Neural cell (in vitro differentiated cells): ENCODE data around the gene CDK3. TPM values are rescaled to one million over a fixed set of nuclear protein-coding genes. Genes with fewer than 3 reads are reported as not detected.

Experiments used
- H2AFZ ChIP-seq: fragments of 200-600, 300-800 bp; sonication (generic), shearing (Covaris generic); 2 replicates; pipeline ENCODE4 v1.6.0; 2014; ENCODE audit warnings: low read depth, mild to moderate bottlenecking, antibody characterized with exemption, low read length, moderate library complexity
- H3F3A ChIP-seq: fragments of 200-600 bp; shearing (Covaris generic); 2 replicates; pipeline ENCODE4 v1.6.1; 2016; ENCODE audit warnings: mild to moderate bottlenecking, moderate library complexity, mixed read lengths, antibody characterized with exemption, low read length; ENCODE audit not compliant: insufficient read depth, poor library complexity, severe bottlenecking
- H3K27ac ChIP-seq: fragments of 200-600, 300-800 bp; sonication (generic), shearing (Covaris generic); 2 replicates; pipeline ENCODE4 v1.5.1; 2014; ENCODE audit warnings: mild to moderate bottlenecking, low read length, moderate library complexity
- H3K27me3 ChIP-seq: fragments of 300-800, 200-600 bp; sonication (generic), shearing (Covaris generic); 2 replicates; pipeline ENCODE4 v1.6.0; 2014; ENCODE audit warnings: mild to moderate bottlenecking, low read depth, low read length, moderate library complexity; ENCODE audit not compliant: insufficient read depth
- H3K36me3 ChIP-seq: fragments of 300-800, 200-600 bp; sonication (generic), shearing (Covaris generic); 2 replicates; pipeline ENCODE4 v1.5.1; 2014; ENCODE audit warnings: mild to moderate bottlenecking, antibody characterized with exemption, low read length, moderate library complexity; ENCODE audit not compliant: insufficient read depth
- H3K4me2 ChIP-seq: fragments of 300-800, 200-600 bp; sonication (generic), shearing (Covaris generic); 2 replicates; pipeline ENCODE4 v1.6.0; 2014; ENCODE audit warnings: mild to moderate bottlenecking, low read length
- H3K4me3 ChIP-seq: fragments of 300-800, 200-600 bp; sonication (generic), shearing (Covaris generic); 2 replicates; pipeline ENCODE4 v1.5.1; 2014; ENCODE audit warnings: mild to moderate bottlenecking, low read length, moderate library complexity
- H3K79me2 ChIP-seq: fragments of 200-600 bp; shearing (Covaris generic); replicated peaks from 2 replicates; pipeline ENCODE4 v1.6.0; 2014; ENCODE audit warnings: mild to moderate bottlenecking, low read length, moderate library complexity; ENCODE audit not compliant: insufficient read depth
- H3K9ac ChIP-seq: fragments of 300-800, 200-600 bp; sonication (generic), shearing (Covaris generic); 2 replicates; pipeline ENCODE4 v1.6.1; 2016; ENCODE audit warnings: mild to moderate bottlenecking, low read length, mixed read lengths
- H3K9me2 ChIP-seq: fragments of 200-600 bp; shearing (Covaris generic); 2 replicates; pipeline ENCODE4 v1.6.1; 2016; ENCODE audit warnings: mild to moderate bottlenecking, low read length, mixed read lengths; ENCODE audit not compliant: insufficient read depth
- H3K9me3 ChIP-seq: fragments of 200-600, 300-800 bp; sonication (generic), shearing (Covaris generic); 2 replicates; pipeline ENCODE4 v1.6.1; 2016; ENCODE audit warnings: mild to moderate bottlenecking, mixed run types, low read length, moderate library complexity, mixed read lengths
- H4K20me1 ChIP-seq: fragments of 200-600 bp; shearing (Covaris generic); 2 replicates; pipeline ENCODE4 v1.6.1; 2016; ENCODE audit warnings: mild to moderate bottlenecking, mixed run types; ENCODE audit not compliant: insufficient read depth
- CTCF ChIP-seq: fragments of 450-650 bp; IDR thresholded peaks from 2 replicates; pipeline ENCODE4 v1.5.1; 2014; ENCODE audit warnings: antibody characterized with exemption, mild to moderate bottlenecking, moderate library complexity; ENCODE audit not compliant: poor library complexity, severe bottlenecking
- EP300 ChIP-seq: fragments of 450-650 bp; conservative IDR thresholded peaks from 2 replicates; pipeline ENCODE4 v1.6.1; 2014; ENCODE audit warnings: antibody characterized with exemption, mild to moderate bottlenecking, moderate library complexity; ENCODE audit not compliant: poor library complexity, severe bottlenecking
- EZH2 ChIP-seq: fragments of 200-600, 300-800 bp; shearing (Covaris generic), sonication (generic); IDR thresholded peaks from 2 replicates; pipeline ENCODE4 v1.6.1; 2014; ENCODE audit warnings: antibody characterized with exemption, low read length, borderline replicate concordance, mild to moderate bottlenecking; ENCODE audit not compliant: insufficient read depth, poor library complexity, severe bottlenecking
- MXI1 ChIP-seq: fragments of 450-650 bp; conservative IDR thresholded peaks from 2 replicates; pipeline ENCODE4 v1.6.1; 2014; ENCODE audit warnings: antibody characterized with exemption, mild to moderate bottlenecking; ENCODE audit not compliant: poor library complexity, severe bottlenecking
- POLR2AphosphoS5 ChIP-seq: IDR thresholded peaks from 2 replicates; pipeline ENCODE4 v1.6.1; 2012
- RAD21 ChIP-seq: fragments of 450-650 bp; conservative IDR thresholded peaks from 2 replicates; pipeline ENCODE4 v1.6.1; 2014; ENCODE audit warnings: antibody characterized with exemption, mild to moderate bottlenecking, moderate library complexity
- REST ChIP-seq: IDR thresholded peaks from 2 replicates; pipeline ENCODE4 v1.6.1; 2012; ENCODE audit warnings: borderline replicate concordance
- SMC3 ChIP-seq: fragments of 450-650 bp; conservative IDR thresholded peaks from 2 replicates; pipeline ENCODE4 v1.6.1; 2014; ENCODE audit warnings: antibody characterized with exemption, mild to moderate bottlenecking, moderate library complexity; ENCODE audit not compliant: poor library complexity
- TAF1 ChIP-seq: IDR thresholded peaks from 2 replicates; pipeline ENCODE4 v1.6.1; 2012; ENCODE audit warnings: low read depth
- polyA plus RNA-seq: library from polyadenylated mRNA; depleted of rRNA; stranded (reverse); fragments of >200 nt; gene quantifications from 2 replicates; pipeline ENCODE4 v1.2.3, GENCODE V29; 2014

The CDK3 gene
- polyA plus RNA-seq, 1 donor from 2014 or later, result 29.2 TPM

DNA sequence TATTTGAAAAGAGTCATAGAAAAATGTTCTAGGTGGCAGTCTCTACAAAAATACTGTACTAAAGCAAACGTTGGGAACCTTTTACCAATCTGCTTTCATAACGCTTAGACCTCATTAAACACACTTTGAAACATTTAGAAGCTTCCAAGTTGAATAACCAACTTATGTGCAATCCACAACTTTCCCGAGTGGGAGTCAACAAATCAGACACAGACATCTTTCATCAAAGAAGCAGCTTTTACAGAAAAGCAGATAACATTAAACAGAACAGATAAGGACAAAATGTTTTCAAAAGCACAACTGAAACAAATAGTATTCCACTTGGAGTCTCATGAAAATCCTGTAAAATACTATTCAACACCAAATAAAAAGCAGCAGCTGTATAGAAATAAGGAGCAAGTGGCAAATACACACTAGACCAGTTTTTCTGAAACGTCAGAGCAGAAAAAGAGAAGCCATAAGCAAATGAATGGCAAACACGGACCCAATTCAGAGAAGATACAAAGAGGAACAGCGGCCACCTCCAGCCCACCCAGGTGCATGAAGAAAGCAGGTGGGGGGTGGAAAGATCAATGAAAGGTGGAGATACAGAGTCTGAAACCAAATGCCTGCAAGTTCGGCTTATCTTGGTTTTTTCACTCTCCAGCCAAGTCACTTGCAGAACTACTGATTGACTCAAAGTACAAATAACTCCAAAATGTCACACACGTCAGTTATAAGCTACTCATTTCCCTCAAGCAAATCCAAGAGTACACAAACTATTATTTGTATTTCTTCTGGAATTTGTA, 41.4 kb upstream of the CDK3 start:
- no peak overlapping the region for H3K27ac ChIP-seq
- no peak overlapping the region for H3K9ac ChIP-seq
- no peak overlapping the region for H2AFZ ChIP-seq
- no peaks in the 10 kb centered on the region for H4K20me1 ChIP-seq
- H3F3A ChIP-seq, result no peaks in the 10 kb centered on the region
- H3K9me2 ChIP-seq, result no peaks in the 10 kb centered on the region
- H3K4me3 ChIP-seq, result no peak overlapping the region
- no peaks in the 10 kb centered on the region for H3K36me3 ChIP-seq
- H3K79me2 ChIP-seq, result no peaks in the 10 kb centered on the region
- H3K27me3 ChIP-seq, result no peaks in the 10 kb centered on the region
- TF ChIP-seq REST, result no peak
- no peak for TF ChIP-seq SMC3
- no peak for TF ChIP-seq TAF1
- no peak for TF ChIP-seq EZH2
- TF ChIP-seq MXI1, result no peak
- no peak for TF ChIP-seq POLR2AphosphoS5
- no peaks in the 10 kb centered on the region for H3K9me3 ChIP-seq
- no peak overlapping the region for H3K4me2 ChIP-seq

DNA sequence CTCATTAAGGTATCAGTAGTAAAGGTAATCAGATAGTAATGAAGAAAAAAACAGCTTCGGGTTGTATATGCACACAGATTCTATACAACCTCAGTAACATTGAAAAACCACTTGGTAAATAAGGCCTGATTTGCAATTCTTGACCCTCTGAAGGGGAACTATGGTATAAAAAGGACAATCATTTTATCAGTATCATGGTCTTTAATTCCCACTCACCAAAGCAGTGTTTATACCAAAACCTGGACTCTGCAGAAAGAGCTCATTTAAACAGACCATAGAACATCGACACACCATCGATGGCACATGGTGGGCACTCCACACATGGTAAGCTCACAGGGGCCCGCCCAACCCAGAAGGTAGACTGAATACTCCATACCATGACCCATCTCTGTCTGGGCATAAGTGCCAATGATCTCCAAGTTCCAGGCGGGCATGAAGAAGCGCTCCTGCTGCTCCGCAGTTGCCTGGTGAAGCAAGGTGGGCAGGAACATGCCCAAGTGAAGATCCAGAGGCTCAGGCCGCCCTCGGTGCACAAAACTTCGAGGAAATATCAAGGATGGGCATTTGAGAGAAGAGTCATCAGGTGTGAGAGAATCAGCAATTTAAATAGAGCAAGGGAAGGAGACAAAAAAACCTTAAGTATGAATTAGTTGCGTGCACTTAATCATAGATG, 40.7 kb upstream of the CDK3 start:
- H3K9me3 ChIP-seq, result no peaks in the 10 kb centered on the region
- H3K27me3 ChIP-seq, result no peaks in the 10 kb centered on the region
- H2AFZ ChIP-seq, result no peak overlapping the region
- no peak overlapping the region for H3K9ac ChIP-seq
- H3K27ac ChIP-seq, result no peak overlapping the region
- H4K20me1 ChIP-seq, result no peaks in the 10 kb centered on the region
- no peaks in the 10 kb centered on the region for H3K79me2 ChIP-seq
- no peaks in the 10 kb centered on the region for H3K9me2 ChIP-seq
- H3K4me2 ChIP-seq, result no peak overlapping the region
- TF ChIP-seq CTCF (no peak), SMC3 (no peak), RAD21 (no peak), POLR2AphosphoS5 (no peak), EZH2 (no peak), TAF1 (no peak), MXI1 (no peak), EP300 (no peak)
- H3K4me3 ChIP-seq, result no peak overlapping the region
- no peaks in the 10 kb centered on the region for H3F3A ChIP-seq
- H3K36me3 ChIP-seq, result no peaks in the 10 kb centered on the region
